Esophagus muscularis mucosa (tissue), 4 donors: Measurements from ENCODE around the gene AKR1C1. TPM values are rescaled to one million over a fixed set of nuclear protein-coding genes. Genes with fewer than 3 reads are reported as not detected.
A peak's percentile ranks its signal among the peaks of the same experiment; 100 is the strongest.
"Not testable (repeated sequence)": the region's sequence is repeated elsewhere in the genome, so short reads cannot be mapped to it uniquely, and the experiment has no call there.

Experiments used
- DNase-seq: peaks from one replicate; pipeline ENCODE4 v3.0.0-alpha.2; 2017; ENCODE audit errors: extremely low spot score
- H3K27ac ChIP-seq, 4 donors: fragments of 200-600 bp; sonication (generic); replicated peaks in 1 of 4; 1 replicate in 3 of 4; 2 replicates in 1 of 4; pipeline ENCODE4 v1.5.1; 2016 to 2019; ENCODE audit warnings: mild to moderate bottlenecking in 1 of 4
- H3K27me3 ChIP-seq, 4 donors: fragments of 200-600 bp; sonication (generic); one replicate each; pipeline versions ENCODE4 v1.5.1 to v1.6.0; 2016 to 2019
- H3K36me3 ChIP-seq, 4 donors: fragments of 200-600 bp; sonication (generic); one replicate each; pipeline ENCODE4 v1.5.1; 2016 to 2019
- H3K4me1 ChIP-seq, 4 donors: fragments of 200-600 bp; sonication (generic); one replicate each; pipeline ENCODE4 v1.5.1; 2016 to 2019
- H3K4me3 ChIP-seq, 4 donors: fragments of 200-600 bp; sonication (generic); 1 replicate in 2 of 4; 2 replicates in 2 of 4; pipeline ENCODE4 v1.5.1; 2016 to 2019; ENCODE audit warnings: mild to moderate bottlenecking in 4 of 4, moderate library complexity in 1 of 4
- H3K9me3 ChIP-seq, 4 donors: fragments of 200-600 bp; sonication (generic); 1 replicate in 3 of 4; 2 replicates in 1 of 4; pipeline ENCODE4 v1.5.1; 2016 to 2019
- CTCF ChIP-seq, 3 experiments: fragments of 200-600 bp in 2 of 3; fragments of 450-650 bp in 1 of 3; sonication (generic) in 2 of 3; IDR thresholded peaks; one replicate each; pipeline ENCODE4 v1.5.1; 2017 to 2019; ENCODE audit warnings: antibody characterized with exemption in 3 of 3, mild to moderate bottlenecking in 2 of 3, moderate library complexity in 1 of 3
- EP300 ChIP-seq: sonication (generic); formaldehyde crosslinking; IDR thresholded peaks from one replicate; pipeline ENCODE4 v1.6.1; 2017; ENCODE audit warnings: antibody characterized with exemption
- POLR2A ChIP-seq: fragments of 450-650 bp; IDR thresholded peaks from one replicate; pipeline ENCODE4 v1.6.1; 2017; ENCODE audit warnings: antibody characterized with exemption, moderate library complexity, mild to moderate bottlenecking, low read depth
- POLR2AphosphoS5 ChIP-seq, 2 donors: sonication (generic); formaldehyde crosslinking; IDR thresholded peaks; one replicate each; pipeline ENCODE4 v1.6.1; 2017; ENCODE audit warnings: antibody characterized with exemption in 2 of 2
- whole genome bisulfite sequencing: methylation state at CpG from one replicate; pipeline ENCODE4 v1.1.5; 2018; 5-methylcytosine and 5-hydroxymethylcytosine counted together
- intact Hi-C: fragments of 100-400 bp; cut with DNase I; formaldehyde crosslinking; loops from one replicate; pipeline ENCODE4 v1.15.1; 2023
- total RNA-seq, 4 donors: library from RNA; depleted of rRNA; stranded (reverse); fragments of >200 nt; gene quantifications; one replicate each; pipeline versions ENCODE4 v1.1.0 to v1.2.1, GENCODE V29; 2016

The AKR1C1 gene
- total RNA-seq, 4 donors from 2014 or later, result 88.6 to 172 (median 141) TPM

GRCh38 chr10:4998671-4999070 is 35.5 kb downstream of the AKR1C1 start:
- Histone ChIP-seq H3K36me3 (peaks cover 0 to 8% (median 0%) of the 10 kb centered on the region in 4 donors), H3K4me3 (no peak overlapping the region), H3K4me1 (no peaks in the 10 kb centered on the region), H3K27ac (no peak overlapping the region), H3K9me3 (no peaks in the 10 kb centered on the region), H3K27me3 (no peaks in the 10 kb centered on the region)
- 90% methylated on average over 5 of the region's 5 CpGs for WGBS
- no peak for DNase-seq
- intact Hi-C loops, result no loop called here
- TF ChIP-seq EP300 (no peak), CTCF (IDR thresholded peaks at IDR 0.05) (no peak), POLR2AphosphoS5 (IDR thresholded peaks at IDR 0.05) (no peak), POLR2A (no peak)

- H3K36me3 ChIP-seq, result peaks cover 0 to 8% (median 0%) of the 10 kb centered on the region in 4 donors
- 91% methylated on average over 2 of the region's 2 CpGs for WGBS
- no peak overlapping the region for H3K27ac ChIP-seq
- no peaks in the 10 kb centered on the region for H3K27me3 ChIP-seq
- peak overlapping the region in 1 of 4 donors; percentile 19 for H3K4me3 ChIP-seq
- no peaks in the 10 kb centered on the region for H3K4me1 ChIP-seq
- no peak for DNase-seq
- no peak for TF ChIP-seq POLR2AphosphoS5 (IDR thresholded peaks at IDR 0.05)
- no peak for TF ChIP-seq CTCF (IDR thresholded peaks at IDR 0.05)
- TF ChIP-seq EP300, result no peak
- no peak for TF ChIP-seq POLR2A
- intact Hi-C loops, result no loop called here
- H3K9me3 ChIP-seq, result no peaks in the 10 kb centered on the region
These were observed 39.0 kb downstream of the AKR1C1 start for GRCh38 chr10:5002013-5002727.

- peak; percentile 12 to 52 for TF ChIP-seq POLR2AphosphoS5 (IDR thresholded peaks at IDR 0.05)
- intact Hi-C loops, H3K27me3 ChIP-seq: not testable (repeated sequence)
These were observed 40.2 kb downstream of the AKR1C1 start, which contains the start of gene AKR1C2 for GRCh38 chr10:5003127-5004029. AKR1C2 (minus strand) TSS chr10:5003857; CDS start chr10:5003835, 22 bp downstream.

GRCh38 chr10:5004030-5004385 is 40.8 kb downstream of the AKR1C1 start:
- intact Hi-C loops, result not testable (repeated sequence)

More at GRCh38 chr10:5003127-5004029, 40.2 kb downstream of the AKR1C1 start, which contains the start of gene AKR1C2:
- H3K9me3 ChIP-seq, DNase-seq, H3K4me1 ChIP-seq, H3K36me3 ChIP-seq: not testable (repeated sequence)
- WGBS, result 52% methylated on average over 10 of the region's 10 CpGs
- peak within 1 kb of the TSS in 1 of 4 donors; percentile 42 for H3K27ac ChIP-seq
- peak within 1 kb of the TSS; percentile 23 to 46 (median 40) for H3K4me3 ChIP-seq

GRCh38 chr10:5004501-5004900 is 41.3 kb downstream of the AKR1C1 start:
- H3K4me3 ChIP-seq, H3K4me1 ChIP-seq, DNase-seq, H3K27ac ChIP-seq, intact Hi-C loops, H3K9me3 ChIP-seq, H3K27me3 ChIP-seq, H3K36me3 ChIP-seq: not testable (repeated sequence)

More at GRCh38 chr10:5004030-5004385, 40.8 kb downstream of the AKR1C1 start:
- not testable (repeated sequence) for H3K4me1 ChIP-seq, H3K36me3 ChIP-seq, H3K9me3 ChIP-seq, H3K27me3 ChIP-seq, DNase-seq, H3K27ac ChIP-seq, H3K4me3 ChIP-seq
- WGBS, result 4% methylated on average over 1 of the region's 1 CpG

GRCh38 chr10:5008857-5009548 is 45.8 kb downstream of the AKR1C1 start:
- intact Hi-C loops, H3K4me3 ChIP-seq, H3K4me1 ChIP-seq, H3K27ac ChIP-seq, H3K36me3 ChIP-seq, H3K9me3 ChIP-seq, H3K27me3 ChIP-seq, DNase-seq: not testable (repeated sequence)
- 59% methylated on average over 4 of the region's 4 CpGs for WGBS

GRCh38 chr10:5010043-5010442 is 46.8 kb downstream of the AKR1C1 start:
- H3K27me3 ChIP-seq, H3K4me3 ChIP-seq, DNase-seq, H3K4me1 ChIP-seq, H3K9me3 ChIP-seq, H3K27ac ChIP-seq, intact Hi-C loops, H3K36me3 ChIP-seq: not testable (repeated sequence)
- WGBS, result 84% methylated on average over 4 of the region's 7 CpGs

- H3K4me1 ChIP-seq, H3K27me3 ChIP-seq, DNase-seq, H3K9me3 ChIP-seq, H3K27ac ChIP-seq, H3K36me3 ChIP-seq, H3K4me3 ChIP-seq, intact Hi-C loops: not testable (repeated sequence)
- 92% methylated on average over 2 of the region's 2 CpGs for WGBS
These were observed 48.2 kb downstream of the AKR1C1 start for GRCh38 chr10:5011392-5011791.
